ENCODE results near the gene MRPS27.

GRCh38 chr5:72293495-72294055, 26.5 kb downstream of the MRPS27 start:
- TF ChIP-seq REST (IDR thresholded peaks at IDR 0.05) (no peak), CTCF (IDR thresholded peaks at IDR 0.05) (no peak), USF2 (IDR thresholded peaks at IDR 0.05) (no peak), ESRRA (IDR thresholded peaks at IDR 0.05; ENCODE audit: borderline replicate concordance, low read length) (no peak), POLR2A (IDR thresholded peaks at IDR 0.05; ENCODE audit: low read length) (no peak), HDAC2 (IDR thresholded peaks at IDR 0.05) (no peak), RFX5 (IDR thresholded peaks at IDR 0.05) (no peak), CHD2 (IDR thresholded peaks at IDR 0.05; ENCODE audit: low read length, partially characterized antibody) (no peak), HOXB5 (CRISPR knock-in tag; IDR thresholded peaks at IDR 0.05) (no peak), FOSL2 (IDR thresholded peaks at IDR 0.05) (no peak), FOSL2 (CRISPR knock-in tag; IDR thresholded peaks at IDR 0.05) (no peak), RNF2 (IDR thresholded peaks at IDR 0.05; ENCODE audit: borderline replicate concordance, low read depth) (no peak), RAD21 (conservative IDR thresholded peaks at IDR 0.05 in 1 of 2, IDR thresholded peaks at IDR 0.05 in 1 of 2) (no peak)
